BLaER1 (cell line): Measurements from ENCODE around the gene NR2E1.

ENCODE experiments used
- H3K27ac ChIP-seq: shearing (Covaris generic); formaldehyde crosslinking; 2 replicates; pipeline ENCODE4 v1.8.1; 2022
- H3K27me3 ChIP-seq: shearing (Covaris generic); formaldehyde crosslinking; 2 replicates; pipeline ENCODE4 v1.8.1; 2022
- H3K36me3 ChIP-seq: shearing (Covaris generic); formaldehyde crosslinking; 2 replicates; pipeline ENCODE4 v1.8.1; 2022
- H3K4me1 ChIP-seq: shearing (Covaris generic); formaldehyde crosslinking; 2 replicates; pipeline ENCODE4 v1.8.1; 2022
- H3K4me2 ChIP-seq: shearing (Covaris generic); formaldehyde crosslinking; 2 replicates; pipeline ENCODE4 v1.8.1; 2022
- H3K4me3 ChIP-seq: shearing (Covaris generic); formaldehyde crosslinking; 2 replicates; pipeline ENCODE4 v1.8.1; 2022
- H3K9ac ChIP-seq: shearing (Covaris generic); formaldehyde crosslinking; 2 replicates; pipeline ENCODE4 v1.8.1; 2022
- H3K9me3 ChIP-seq: shearing (Covaris generic); formaldehyde crosslinking; 2 replicates; pipeline ENCODE4 v1.8.1; 2022
- H4K20me1 ChIP-seq: shearing (Covaris generic); formaldehyde crosslinking; 2 replicates; pipeline ENCODE4 v1.8.1; 2022
- Cebpa-rat ChIP-seq: shearing (Covaris generic); IDR thresholded peaks from 2 replicates; pipeline ENCODE4 v1.8.1; 2022

Gene NR2E1

GRCh38 chr6:108180266-108180665 lies 14.4 kb downstream of the NR2E1 start:
- Histone ChIP-seq H3K9me3 (peaks cover 14% of the 10 kb centered on the region), H3K9ac (no peak overlapping the region), H4K20me1 (no peaks in the 10 kb centered on the region), H3K4me3 (no peak overlapping the region), H3K27ac (no peak overlapping the region), H3K36me3 (no peaks in the 10 kb centered on the region), H3K4me1 (no peaks in the 10 kb centered on the region), H3K27me3 (peaks cover 26% of the 10 kb centered on the region), H3K4me2 (no peak overlapping the region)
- TF ChIP-seq Cebpa-rat: no peak

DNA sequence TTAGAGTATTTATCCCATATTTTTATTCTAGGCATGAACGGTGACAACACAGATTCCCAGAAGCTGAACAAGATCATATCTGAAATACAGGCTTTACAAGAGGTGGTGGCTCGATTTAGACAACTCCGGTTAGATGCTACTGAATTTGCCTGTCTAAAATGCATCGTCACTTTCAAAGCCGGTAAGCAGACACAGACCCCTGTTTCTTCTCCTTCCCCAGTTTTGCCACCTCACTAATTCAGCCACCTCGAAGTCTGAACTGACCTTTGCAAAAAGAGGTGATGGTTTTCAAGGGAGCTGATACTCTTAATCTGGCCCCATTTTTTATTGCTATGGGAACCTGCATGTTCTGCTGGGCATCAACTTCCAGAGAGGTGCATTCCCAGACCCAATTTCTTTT lies 15.0 kb downstream of the NR2E1 start:
- Histone ChIP-seq H3K27me3 (peaks cover 21% of the 10 kb centered on the region), H3K27ac (no peak overlapping the region)

DNA sequence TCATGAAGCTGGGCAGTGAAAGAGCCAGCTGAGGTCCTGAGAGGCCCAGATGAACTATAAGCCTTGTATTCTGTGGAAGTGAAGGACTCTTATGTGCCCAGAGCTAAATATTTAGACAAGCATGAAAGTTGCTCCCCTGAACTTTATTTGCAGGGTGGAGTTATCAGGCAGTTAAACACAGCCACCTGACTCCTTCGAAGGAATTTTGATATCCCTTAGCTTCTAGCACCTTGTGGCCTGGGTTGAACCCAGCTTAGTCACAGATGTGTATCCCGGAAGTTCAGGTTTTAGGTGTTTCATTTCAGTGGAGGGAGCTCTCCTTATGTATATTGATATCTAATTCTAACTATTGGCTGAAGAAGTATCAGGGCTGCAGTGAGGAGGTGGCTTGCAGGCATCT lies 20.4 kb downstream of the NR2E1 start:
- no peak overlapping the region for H3K4me3 ChIP-seq
- no peaks in the 10 kb centered on the region for H3K27me3 ChIP-seq
- H3K27ac ChIP-seq: no peak overlapping the region
- H3K9ac ChIP-seq: no peak overlapping the region
- no peaks in the 10 kb centered on the region for H4K20me1 ChIP-seq
- no peaks in the 10 kb centered on the region for H3K4me1 ChIP-seq
- H3K9me3 ChIP-seq: no peaks in the 10 kb centered on the region
- TF ChIP-seq Cebpa-rat: no peak
- H3K4me2 ChIP-seq: no peak overlapping the region
- no peaks in the 10 kb centered on the region for H3K36me3 ChIP-seq

More for the DNA sequence above, 15.0 kb downstream of the NR2E1 start:
- Histone ChIP-seq H3K9me3 (peaks cover 9% of the 10 kb centered on the region), H3K9ac (no peak overlapping the region), H4K20me1 (no peaks in the 10 kb centered on the region), H3K4me2 (no peak overlapping the region), H3K4me3 (no peak overlapping the region), H3K4me1 (no peaks in the 10 kb centered on the region), H3K36me3 (no peaks in the 10 kb centered on the region)
- TF ChIP-seq Cebpa-rat: no peak

DNA sequence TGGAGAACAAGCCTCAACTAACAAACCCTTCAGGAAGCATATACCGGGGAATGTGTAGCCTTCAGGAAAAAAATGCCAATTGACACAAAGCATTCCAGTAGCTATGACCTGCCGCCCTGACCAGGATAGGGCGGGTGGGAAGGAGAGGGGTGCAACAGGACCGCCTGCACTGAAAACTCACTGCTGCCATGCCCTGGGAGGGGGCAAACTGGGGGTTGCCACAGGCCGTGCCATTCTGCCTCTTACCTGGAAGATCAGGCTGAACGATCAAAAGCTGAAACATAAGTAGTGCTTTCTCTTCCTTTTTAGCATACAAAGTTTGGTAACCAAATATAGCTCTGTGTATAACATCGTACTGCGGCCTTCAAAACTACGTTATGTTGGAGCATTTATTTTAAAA lies 21.7 kb downstream of the NR2E1 start:
- Histone ChIP-seq H3K4me2 (no peak overlapping the region), H3K4me3 (no peak overlapping the region), H3K9me3 (no peaks in the 10 kb centered on the region), H4K20me1 (no peaks in the 10 kb centered on the region), H3K27me3 (no peaks in the 10 kb centered on the region), H3K36me3 (no peaks in the 10 kb centered on the region), H3K9ac (no peak overlapping the region), H3K27ac (no peak overlapping the region), H3K4me1 (no peaks in the 10 kb centered on the region)
- no peak for TF ChIP-seq Cebpa-rat

DNA sequence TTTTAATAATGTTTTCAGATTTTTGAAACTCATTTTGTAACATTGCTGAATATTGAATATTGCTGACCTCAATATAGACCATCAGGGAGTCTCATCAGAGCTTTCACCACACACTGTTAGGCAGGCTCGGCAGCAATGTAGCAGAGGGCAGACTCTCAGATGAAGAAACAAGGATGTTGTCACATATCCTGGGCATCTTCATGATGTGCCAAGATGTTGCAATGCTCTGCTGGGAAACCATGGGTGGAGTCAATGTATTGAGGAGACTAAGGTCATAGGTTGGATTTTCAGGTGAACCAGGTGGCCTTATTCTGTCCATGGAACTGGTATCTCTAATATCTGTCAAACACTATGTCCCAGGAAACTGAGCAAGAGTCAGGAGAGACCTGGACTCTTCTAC lies 27.3 kb downstream of the NR2E1 start:
- no peak for TF ChIP-seq Cebpa-rat
- H3K4me2 ChIP-seq: no peak overlapping the region
- no peaks in the 10 kb centered on the region for H3K9me3 ChIP-seq

DNA sequence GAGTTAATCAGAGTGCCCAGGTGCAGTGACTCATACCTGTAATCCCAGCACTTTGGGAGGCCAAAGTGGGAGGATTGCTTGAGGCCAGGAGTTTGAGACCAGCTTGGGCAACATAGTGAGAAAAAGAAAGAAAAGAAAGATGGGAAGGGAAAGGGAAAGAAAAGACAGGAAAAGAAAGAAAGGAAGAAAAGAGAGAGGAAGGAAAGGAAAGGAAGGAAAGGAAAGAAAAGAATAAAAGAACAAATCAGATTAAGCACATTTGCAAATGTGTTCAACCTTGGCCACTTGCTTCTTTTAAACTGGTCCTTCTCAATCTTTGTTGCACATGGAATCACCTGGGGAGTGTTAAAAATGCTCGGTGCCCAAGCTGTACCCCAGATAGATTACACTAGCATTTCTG lies 28.0 kb downstream of the NR2E1 start:
- Histone ChIP-seq H3K4me3 (no peak overlapping the region), H4K20me1 (no peaks in the 10 kb centered on the region), H3K27ac (no peak overlapping the region), H3K9ac (no peak overlapping the region), H3K27me3 (no peaks in the 10 kb centered on the region), H3K4me2 (no peak overlapping the region), H3K36me3 (no peaks in the 10 kb centered on the region), H3K4me1 (peaks cover 11% of the 10 kb centered on the region), H3K9me3 (no peaks in the 10 kb centered on the region)
- no peak for TF ChIP-seq Cebpa-rat

More for the DNA sequence above, 27.3 kb downstream of the NR2E1 start:
- Histone ChIP-seq H3K4me1 (peaks cover 8% of the 10 kb centered on the region), H3K36me3 (no peaks in the 10 kb centered on the region), H3K27me3 (no peaks in the 10 kb centered on the region), H3K9ac (no peak overlapping the region), H3K27ac (no peak overlapping the region), H4K20me1 (no peaks in the 10 kb centered on the region), H3K4me3 (no peak overlapping the region)

- H4K20me1 ChIP-seq: no peaks in the 10 kb centered on the region
- H3K36me3 ChIP-seq: no peaks in the 10 kb centered on the region
- H3K9ac ChIP-seq: no peak overlapping the region
- H3K4me1 ChIP-seq: peaks cover 16% of the 10 kb centered on the region
- no peaks in the 10 kb centered on the region for H3K9me3 ChIP-seq
- TF ChIP-seq Cebpa-rat: no peak
- no peak overlapping the region for H3K27ac ChIP-seq
- no peak overlapping the region for H3K4me3 ChIP-seq
- H3K27me3 ChIP-seq: no peaks in the 10 kb centered on the region
- H3K4me2 ChIP-seq: peak overlapping the region; percentile 27
These were observed 28.7 kb downstream of the NR2E1 start for GRCh38 chr6:108194503-108194902.

DNA sequence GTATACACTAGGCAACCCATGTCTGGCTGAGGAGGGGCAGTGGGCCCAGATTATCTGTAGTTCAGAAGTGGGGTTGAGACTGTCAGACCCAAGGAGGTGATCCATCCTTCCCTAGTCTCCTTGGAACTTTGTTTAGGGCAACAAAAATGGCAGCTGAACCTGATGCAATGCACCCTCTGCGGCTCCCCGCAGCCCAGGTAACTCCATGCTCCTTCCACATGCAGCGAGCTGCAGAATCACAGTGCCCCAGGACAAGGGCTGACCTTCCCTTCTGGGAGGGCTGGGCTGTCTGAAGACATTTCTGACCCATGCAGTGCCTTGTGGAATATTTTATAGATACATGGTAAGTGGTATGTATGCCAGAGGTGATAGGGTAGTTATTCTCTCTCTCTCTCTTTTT lies 29.4 kb downstream of the NR2E1 start:
- TF ChIP-seq Cebpa-rat: no peak
- H3K4me2 ChIP-seq: no peak overlapping the region
- H3K36me3 ChIP-seq: no peaks in the 10 kb centered on the region
- no peaks in the 10 kb centered on the region for H4K20me1 ChIP-seq
- H3K27ac ChIP-seq: no peak overlapping the region
- no peak overlapping the region for H3K9ac ChIP-seq
- H3K9me3 ChIP-seq: no peaks in the 10 kb centered on the region
- no peaks in the 10 kb centered on the region for H3K27me3 ChIP-seq
- H3K4me1 ChIP-seq: peaks cover 16% of the 10 kb centered on the region
- H3K4me3 ChIP-seq: no peak overlapping the region

DNA sequence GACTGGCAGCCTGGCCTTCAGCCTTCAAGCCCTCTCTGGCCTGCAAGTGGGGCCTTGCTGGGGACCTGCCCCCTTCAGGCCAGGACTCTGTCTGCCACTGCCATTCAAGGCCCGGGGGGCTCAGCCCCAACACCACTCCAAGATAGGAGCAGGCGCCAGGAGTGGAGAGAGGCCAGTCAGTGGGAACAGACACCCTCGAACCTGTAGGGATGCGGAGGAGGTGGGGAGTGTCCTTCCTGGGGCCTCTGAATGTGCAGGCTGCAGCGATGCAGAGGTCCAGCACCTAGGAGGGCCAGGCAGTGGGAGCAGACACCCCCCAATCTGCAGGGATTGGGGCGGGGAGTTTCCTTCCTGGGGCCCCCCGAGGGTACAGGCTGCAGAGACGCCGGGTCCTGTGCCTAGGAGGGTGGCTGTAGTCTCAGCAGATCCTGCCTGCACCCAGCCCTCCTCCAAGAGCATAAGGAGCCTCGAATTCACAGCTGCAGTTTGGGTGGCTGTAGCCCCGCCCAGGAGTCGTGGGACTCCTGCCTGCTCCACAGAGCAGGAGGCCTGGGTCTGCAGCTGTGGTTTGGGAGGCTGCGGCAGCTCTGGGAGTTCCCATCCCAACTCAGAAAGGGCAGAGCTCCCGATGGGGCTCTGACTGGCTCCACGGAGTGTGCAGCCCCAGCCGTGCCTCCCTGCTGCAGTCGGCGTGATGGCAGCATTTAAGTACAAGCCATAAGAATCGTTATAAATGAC lies 33.1 kb downstream of the NR2E1 start:
- Histone ChIP-seq H4K20me1 (no peaks in the 10 kb centered on the region), H3K4me1 (peaks cover 16% of the 10 kb centered on the region), H3K27me3 (no peaks in the 10 kb centered on the region), H3K4me3 (no peak overlapping the region), H3K4me2 (peak overlapping the region; percentile 25), H3K9me3 (no peaks in the 10 kb centered on the region), H3K36me3 (no peaks in the 10 kb centered on the region), H3K9ac (no peak overlapping the region), H3K27ac (no peak overlapping the region)
- TF ChIP-seq Cebpa-rat: no peak

- no peak overlapping the region for H3K4me2 ChIP-seq
- no peaks in the 10 kb centered on the region for H4K20me1 ChIP-seq
- no peak overlapping the region for H3K9ac ChIP-seq
- no peak overlapping the region for H3K27ac ChIP-seq
- no peaks in the 10 kb centered on the region for H3K9me3 ChIP-seq
- H3K27me3 ChIP-seq: no peaks in the 10 kb centered on the region
- H3K36me3 ChIP-seq: no peaks in the 10 kb centered on the region
- H3K4me3 ChIP-seq: no peak overlapping the region
- H3K4me1 ChIP-seq: peaks cover 8% of the 10 kb centered on the region
- TF ChIP-seq Cebpa-rat: no peak
These were observed 34.4 kb downstream of the NR2E1 start for GRCh38 chr6:108200186-108200585.

DNA sequence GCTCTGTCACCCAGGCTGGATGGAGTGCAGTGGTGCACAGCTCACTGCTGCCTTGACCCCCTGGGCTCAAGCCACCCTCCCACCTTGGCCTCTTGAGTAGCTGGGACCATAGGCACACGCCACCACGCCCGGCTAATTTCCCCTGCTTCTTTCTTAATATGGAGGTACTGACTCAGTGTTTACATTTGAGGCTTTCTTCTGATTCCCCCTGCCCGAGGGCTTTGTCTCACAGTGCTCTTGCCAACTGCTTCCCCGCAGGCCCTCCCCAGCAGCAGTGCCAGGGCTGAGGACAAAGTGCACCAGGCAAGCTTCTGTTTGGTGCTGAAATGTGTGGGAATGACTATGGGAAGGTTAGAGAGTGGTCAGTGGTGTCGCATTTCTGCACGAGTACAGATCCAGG lies 34.8 kb downstream of the NR2E1 start:
- TF ChIP-seq Cebpa-rat: no peak
- Histone ChIP-seq H3K4me2 (no peak overlapping the region), H3K27ac (no peak overlapping the region)

More for the DNA sequence above, 34.8 kb downstream of the NR2E1 start:
- H3K27me3 ChIP-seq: no peaks in the 10 kb centered on the region
- no peaks in the 10 kb centered on the region for H3K36me3 ChIP-seq
- no peaks in the 10 kb centered on the region for H4K20me1 ChIP-seq
- H3K4me3 ChIP-seq: no peak overlapping the region
- H3K4me1 ChIP-seq: peaks cover 8% of the 10 kb centered on the region
- no peak overlapping the region for H3K9ac ChIP-seq
- H3K9me3 ChIP-seq: no peaks in the 10 kb centered on the region
